ENCODE data around the gene IFI30. TPM values are rescaled to one million over a fixed set of nuclear protein-coding genes. Genes with fewer than 3 reads are reported as not detected.
A peak's percentile ranks its signal among the peaks of the same experiment; 100 is the strongest.

IFI30 gene
- total RNA-seq, 1 experiment from 2014 or later, result 416 TPM

DNA sequence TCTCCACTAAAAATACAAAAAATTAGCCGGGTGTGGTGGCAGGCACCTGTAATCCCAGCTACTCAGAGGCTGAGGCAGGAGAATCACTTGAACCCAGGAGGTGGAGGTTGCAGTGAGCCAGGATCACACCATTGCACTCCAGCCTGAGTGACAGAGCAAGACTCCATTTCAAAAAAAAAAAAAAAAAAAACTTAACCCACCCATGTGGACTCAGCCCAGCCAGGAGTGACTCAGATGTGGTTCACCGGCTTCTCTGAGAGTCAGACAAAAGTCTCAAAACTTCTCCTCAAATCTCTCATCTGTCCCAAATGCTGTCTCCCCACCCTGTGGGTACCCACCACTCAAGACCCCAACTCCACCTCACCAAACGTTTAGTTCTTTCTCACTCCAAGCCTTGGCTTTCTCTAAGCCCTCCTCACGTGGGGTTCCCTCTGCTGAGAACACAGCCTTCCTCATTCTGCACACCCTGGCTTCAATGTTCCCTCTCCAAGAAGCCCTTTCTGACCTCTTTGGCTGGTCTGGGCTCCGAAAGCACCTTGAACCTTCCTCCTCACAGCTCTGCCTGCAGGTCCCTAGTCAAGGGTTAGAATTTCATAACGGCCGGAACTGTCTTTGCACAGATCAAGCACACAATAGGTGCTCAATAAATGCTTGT, 41.3 kb downstream of the IFI30 start:
- no peak for DNase-seq
- no peak overlapping the region for H3K9ac ChIP-seq (ENCODE audit: low read length)
- H3K4me3 ChIP-seq (ENCODE audit: low read length), result no peak overlapping the region
- no peaks in the 10 kb centered on the region for H4K20me1 ChIP-seq (ENCODE audit: insufficient read depth, low read depth, low read length)
- no peaks in the 10 kb centered on the region for H3K9me3 ChIP-seq (ENCODE audit: low read length)
- no peak overlapping the region for H2AFZ ChIP-seq (ENCODE audit: low read length)
- H3K27me3 ChIP-seq (ENCODE audit: low read length), result no peaks in the 10 kb centered on the region
- H3K79me2 ChIP-seq (ENCODE audit: low read length), result no peaks in the 10 kb centered on the region
- H3K36me3 ChIP-seq (ENCODE audit: insufficient read depth, low read length), result no peaks in the 10 kb centered on the region
- H3K27ac ChIP-seq (ENCODE audit: low read length), result no peak overlapping the region
- H3K9me2 ChIP-seq (replicated peaks; ENCODE audit: insufficient read depth, low read length), result no peaks in the 10 kb centered on the region
- H3K4me1 ChIP-seq (ENCODE audit: low read length), result no peaks in the 10 kb centered on the region
- no peak overlapping the region for H3K4me2 ChIP-seq (ENCODE audit: low read depth, low read length, poor library complexity, severe bottlenecking)

GRCh38 chr19:18216789-18217188, 43.2 kb downstream of the IFI30 start:
- DNase-seq, result no peak

GRCh38 chr19:18218159-18218558, 44.5 kb downstream of the IFI30 start:
- H2AFZ ChIP-seq (ENCODE audit: low read length), result no peak overlapping the region

More at GRCh38 chr19:18216789-18217188, 43.2 kb downstream of the IFI30 start:
- no peaks in the 10 kb centered on the region for H3K9me3 ChIP-seq (ENCODE audit: low read length)
- no peaks in the 10 kb centered on the region for H3K9me2 ChIP-seq (replicated peaks; ENCODE audit: insufficient read depth, low read length)
- H3K4me3 ChIP-seq (ENCODE audit: low read length), result no peak overlapping the region
- H3K9ac ChIP-seq (ENCODE audit: low read length), result no peak overlapping the region
- H3K79me2 ChIP-seq (ENCODE audit: low read length), result no peaks in the 10 kb centered on the region
- H3K4me2 ChIP-seq (ENCODE audit: low read depth, low read length, poor library complexity, severe bottlenecking), result no peak overlapping the region
- H4K20me1 ChIP-seq (ENCODE audit: insufficient read depth, low read depth, low read length), result no peaks in the 10 kb centered on the region
- no peaks in the 10 kb centered on the region for H3K4me1 ChIP-seq (ENCODE audit: low read length)
- H3K36me3 ChIP-seq (ENCODE audit: insufficient read depth, low read length), result no peaks in the 10 kb centered on the region
- no peak overlapping the region for H3K27ac ChIP-seq (ENCODE audit: low read length)
- H3K27me3 ChIP-seq (ENCODE audit: low read length), result no peaks in the 10 kb centered on the region
- no peak overlapping the region for H2AFZ ChIP-seq (ENCODE audit: low read length)

GRCh38 chr19:18218600-18218999, 45.0 kb downstream of the IFI30 start:
- H3K27me3 ChIP-seq (ENCODE audit: low read length), result no peaks in the 10 kb centered on the region
- H3K4me3 ChIP-seq (ENCODE audit: low read length), result no peak overlapping the region
- no peaks in the 10 kb centered on the region for H4K20me1 ChIP-seq (ENCODE audit: insufficient read depth, low read depth, low read length)
- H3K9me3 ChIP-seq (ENCODE audit: low read length), result no peaks in the 10 kb centered on the region
- H3K27ac ChIP-seq (ENCODE audit: low read length), result no peak overlapping the region
- H3K4me1 ChIP-seq (ENCODE audit: low read length), result no peaks in the 10 kb centered on the region
- H2AFZ ChIP-seq (ENCODE audit: low read length), result no peak overlapping the region
- H3K79me2 ChIP-seq (ENCODE audit: low read length), result no peaks in the 10 kb centered on the region
- H3K9ac ChIP-seq (ENCODE audit: low read length), result no peak overlapping the region
- DNase-seq, result no peak
- H3K4me2 ChIP-seq (ENCODE audit: low read depth, low read length, poor library complexity, severe bottlenecking), result no peak overlapping the region
- no peaks in the 10 kb centered on the region for H3K9me2 ChIP-seq (replicated peaks; ENCODE audit: insufficient read depth, low read length)
- no peaks in the 10 kb centered on the region for H3K36me3 ChIP-seq (ENCODE audit: insufficient read depth, low read length)

More at GRCh38 chr19:18218159-18218558, 44.5 kb downstream of the IFI30 start:
- H3K4me2 ChIP-seq (ENCODE audit: low read depth, low read length, poor library complexity, severe bottlenecking), result no peak overlapping the region
- no peak overlapping the region for H3K4me3 ChIP-seq (ENCODE audit: low read length)
- H3K36me3 ChIP-seq (ENCODE audit: insufficient read depth, low read length), result no peaks in the 10 kb centered on the region
- no peaks in the 10 kb centered on the region for H3K27me3 ChIP-seq (ENCODE audit: low read length)
- no peak overlapping the region for H3K9ac ChIP-seq (ENCODE audit: low read length)
- no peak overlapping the region for H3K27ac ChIP-seq (ENCODE audit: low read length)
- H3K4me1 ChIP-seq (ENCODE audit: low read length), result no peaks in the 10 kb centered on the region
- no peaks in the 10 kb centered on the region for H3K79me2 ChIP-seq (ENCODE audit: low read length)
- no peaks in the 10 kb centered on the region for H3K9me3 ChIP-seq (ENCODE audit: low read length)
- no peak for DNase-seq
- H3K9me2 ChIP-seq (replicated peaks; ENCODE audit: insufficient read depth, low read length), result no peaks in the 10 kb centered on the region
- H4K20me1 ChIP-seq (ENCODE audit: insufficient read depth, low read depth, low read length), result no peaks in the 10 kb centered on the region

GRCh38 chr19:18219911-18220631, 46.5 kb downstream of the IFI30 start:
- H3K79me2 ChIP-seq (ENCODE audit: low read length), result no peaks in the 10 kb centered on the region
- no peaks in the 10 kb centered on the region for H3K9me3 ChIP-seq (ENCODE audit: low read length)
- no peak overlapping the region for H3K27ac ChIP-seq (ENCODE audit: low read length)
- H3K27me3 ChIP-seq (ENCODE audit: low read length), result no peaks in the 10 kb centered on the region
- no peak overlapping the region for H3K4me2 ChIP-seq (ENCODE audit: low read depth, low read length, poor library complexity, severe bottlenecking)
- no peak overlapping the region for H3K4me3 ChIP-seq (ENCODE audit: low read length)
- no peaks in the 10 kb centered on the region for H3K9me2 ChIP-seq (replicated peaks; ENCODE audit: insufficient read depth, low read length)
- H4K20me1 ChIP-seq (ENCODE audit: insufficient read depth, low read depth, low read length), result peaks cover 4% of the 10 kb centered on the region; the same call in 1 of the 2 replicates
- H2AFZ ChIP-seq (ENCODE audit: low read length), result no peak overlapping the region
- H3K4me1 ChIP-seq (ENCODE audit: low read length), result no peaks in the 10 kb centered on the region
- H3K36me3 ChIP-seq (ENCODE audit: insufficient read depth, low read length), result no peaks in the 10 kb centered on the region
- DNase-seq, result no peak
- H3K9ac ChIP-seq (ENCODE audit: low read length), result no peak overlapping the region

- H3K4me2 ChIP-seq (ENCODE audit: low read depth, low read length, poor library complexity, severe bottlenecking), result no peak overlapping the region
Measured at GRCh38 chr19:18220632-18221275, 47.1 kb downstream of the IFI30 start.

DNA sequence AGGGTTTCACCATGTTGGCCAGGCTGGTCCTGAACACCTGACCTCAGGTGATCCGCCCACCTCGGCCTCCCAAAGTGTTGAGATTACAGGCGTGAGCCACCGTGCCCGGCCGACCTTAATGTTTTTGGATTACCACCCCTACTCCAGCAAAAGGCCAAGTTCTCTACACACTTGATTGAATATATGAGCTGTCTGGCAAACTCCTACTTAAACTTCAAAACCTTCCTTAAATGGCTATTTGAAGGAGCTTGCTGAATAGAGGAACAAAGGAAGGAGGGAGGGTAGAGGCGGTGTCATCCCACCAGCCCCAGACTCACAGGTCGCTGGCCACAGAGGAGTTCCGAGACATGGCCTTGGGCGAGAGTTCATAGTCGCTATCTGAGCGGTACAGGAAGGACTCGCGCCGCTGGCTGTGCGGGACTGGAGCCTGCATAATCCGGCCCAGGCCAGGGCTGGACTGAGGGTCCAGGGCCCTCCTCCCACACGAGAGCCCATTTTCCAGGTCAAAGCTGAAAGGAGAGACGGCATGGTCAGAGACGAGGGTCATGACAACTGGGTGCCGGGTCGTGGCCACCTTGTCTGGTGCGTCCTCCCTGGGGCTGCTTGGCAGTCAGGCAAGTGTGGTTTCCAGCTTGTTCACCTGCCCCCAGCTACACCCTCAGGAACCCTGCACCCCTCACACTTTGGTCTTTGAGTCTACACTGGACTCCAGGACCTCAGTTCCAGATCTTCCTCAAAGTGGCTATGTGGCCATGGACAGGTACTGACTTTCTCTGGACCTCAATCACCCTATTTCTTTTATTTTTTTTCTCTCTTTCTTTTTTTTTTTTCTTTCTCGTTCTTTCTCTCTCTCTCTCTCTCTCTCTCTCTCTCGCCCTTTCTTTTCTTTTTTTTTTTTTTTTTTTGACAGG, 48.5 kb downstream of the IFI30 start:
- Histone ChIP-seq H3K79me2 (ENCODE audit: low read length) (no peaks in the 10 kb centered on the region), H3K4me2 (ENCODE audit: low read depth, low read length, poor library complexity, severe bottlenecking) (no peak overlapping the region), H3K9me3 (ENCODE audit: low read length) (no peaks in the 10 kb centered on the region), H4K20me1 (ENCODE audit: insufficient read depth, low read depth, low read length) (peaks cover 4% of the 10 kb centered on the region; the same call in 1 of the 2 replicates), H3K36me3 (ENCODE audit: insufficient read depth, low read length) (no peaks in the 10 kb centered on the region), H3K9me2 (replicated peaks; ENCODE audit: insufficient read depth, low read length) (no peaks in the 10 kb centered on the region), H2AFZ (ENCODE audit: low read length) (no peak overlapping the region), H3K27ac (ENCODE audit: low read length) (no peak overlapping the region), H3K27me3 (ENCODE audit: low read length) (no peaks in the 10 kb centered on the region), H3K9ac (ENCODE audit: low read length) (no peak overlapping the region), H3K4me1 (ENCODE audit: low read length) (peaks cover 3% of the 10 kb centered on the region; the same call in 1 of the 2 replicates), H3K4me3 (ENCODE audit: low read length) (no peak overlapping the region)
- no peak for DNase-seq

More at GRCh38 chr19:18220632-18221275, 47.1 kb downstream of the IFI30 start:
- H3K27me3 ChIP-seq (ENCODE audit: low read length), result no peaks in the 10 kb centered on the region
- H3K27ac ChIP-seq (ENCODE audit: low read length), result no peak overlapping the region
- no peaks in the 10 kb centered on the region for H3K79me2 ChIP-seq (ENCODE audit: low read length)
- H4K20me1 ChIP-seq (ENCODE audit: insufficient read depth, low read depth, low read length), result peaks cover 4% of the 10 kb centered on the region; the same call in 1 of the 2 replicates
- H2AFZ ChIP-seq (ENCODE audit: low read length), result no peak overlapping the region
- no peaks in the 10 kb centered on the region for H3K9me3 ChIP-seq (ENCODE audit: low read length)
- no peaks in the 10 kb centered on the region for H3K9me2 ChIP-seq (replicated peaks; ENCODE audit: insufficient read depth, low read length)
- no peak overlapping the region for H3K4me3 ChIP-seq (ENCODE audit: low read length)
- DNase-seq, result peak; percentile 57
- H3K9ac ChIP-seq (ENCODE audit: low read length), result no peak overlapping the region
- H3K36me3 ChIP-seq (ENCODE audit: insufficient read depth, low read length), result no peaks in the 10 kb centered on the region
- peaks cover 2% of the 10 kb centered on the region; the same call in 1 of the 2 replicates for H3K4me1 ChIP-seq (ENCODE audit: low read length)

Data from Karpas-422 (cell line).